Mesenchymal stem cell (in vitro differentiated cells and primary cell): ENCODE measurements around the gene CCDC136.

Experiments used
- DNase-seq: peaks from one replicate; pipeline ENCODE4 v3.0.0-alpha.2; 2013
- H2AFZ ChIP-seq: one replicate; pipeline ENCODE4 v1.6.1; 2013; ENCODE audit warnings: low read depth, mild to moderate bottlenecking, control low read depth, inconsistent platforms, low read length, moderate library complexity
- H2AK5ac ChIP-seq: 2 replicates; pipeline ENCODE4 v1.6.1; 2013; ENCODE audit warnings: low read length, moderate library complexity, mild to moderate bottlenecking, inconsistent platforms; ENCODE audit not compliant: severe bottlenecking
- H2BK120ac ChIP-seq: one replicate; pipeline ENCODE4 v1.6.1; 2013; ENCODE audit warnings: low read depth, mild to moderate bottlenecking, inconsistent platforms, low read length, moderate library complexity
- H2BK12ac ChIP-seq, 2 experiments: one replicate each; pipeline ENCODE4 v1.6.1; 2013; ENCODE audit warnings: inconsistent platforms in 2 of 2, low read length in 2 of 2, mild to moderate bottlenecking in 2 of 2, moderate library complexity in 2 of 2, control low read depth in 1 of 2
- H2BK15ac ChIP-seq: one replicate; pipeline ENCODE4 v1.6.1; 2013; ENCODE audit warnings: mild to moderate bottlenecking, low read depth, inconsistent platforms; ENCODE audit not compliant: poor library complexity, severe bottlenecking
- H2BK5ac ChIP-seq: 2 replicates; pipeline ENCODE4 v1.6.1; 2013; ENCODE audit warnings: low read depth, mild to moderate bottlenecking, low read length, control low read depth, inconsistent platforms; ENCODE audit not compliant: poor library complexity, severe bottlenecking
- H3K14ac ChIP-seq, 2 experiments: one replicate each; pipeline ENCODE4 v1.6.1; 2013; ENCODE audit warnings: inconsistent platforms in 2 of 2, low read length in 2 of 2, control low read depth in 1 of 2, mild to moderate bottlenecking in 1 of 2, moderate library complexity in 1 of 2
- H3K18ac ChIP-seq, 2 experiments: one replicate each; pipeline ENCODE4 v1.6.1; 2013; ENCODE audit warnings: inconsistent platforms in 2 of 2, low read length in 2 of 2, control low read depth in 1 of 2, low read depth in 1 of 2, mild to moderate bottlenecking in 1 of 2
- H3K23ac ChIP-seq, 2 experiments: one replicate each; pipeline ENCODE4 v1.6.1; 2013; ENCODE audit warnings: inconsistent platforms in 2 of 2, low read length in 2 of 2, mild to moderate bottlenecking in 2 of 2, moderate library complexity in 2 of 2, control low read depth in 1 of 2
- H3K27ac ChIP-seq: 2 replicates; pipeline ENCODE4 v1.5.1; 2013; ENCODE audit warnings: mild to moderate bottlenecking, moderate library complexity, low read length, control low read depth, inconsistent platforms; ENCODE audit not compliant: poor library complexity, severe bottlenecking
- H3K27me3 ChIP-seq, 2 experiments: 2 replicates each; pipeline versions ENCODE4 v1.6.1 to v1.7.0; 2013; ENCODE audit warnings: low read length in 2 of 2, mild to moderate bottlenecking in 2 of 2, moderate library complexity in 2 of 2, control low read depth in 1 of 2, inconsistent platforms in 1 of 2; ENCODE audit not compliant: control insufficient read depth in 1 of 2, insufficient read depth in 1 of 2
- H3K36me3 ChIP-seq, 2 experiments: 2 replicates each; pipeline versions ENCODE4 v1.6.1 to v1.7.0; 2013; ENCODE audit warnings: low read length in 2 of 2, control low read depth in 1 of 2, inconsistent platforms in 1 of 2, low read depth in 1 of 2, mild to moderate bottlenecking in 1 of 2; ENCODE audit not compliant: insufficient read depth in 2 of 2, control insufficient read depth in 1 of 2
- H3K4ac ChIP-seq, 2 experiments: one replicate each; pipeline ENCODE4 v1.6.1; 2013; ENCODE audit warnings: inconsistent platforms in 2 of 2, low read length in 2 of 2, mild to moderate bottlenecking in 2 of 2, moderate library complexity in 2 of 2, control low read depth in 1 of 2, low read depth in 1 of 2
- H3K4me1 ChIP-seq: 2 replicates; pipeline ENCODE4 v1.6.1; 2013; ENCODE audit warnings: low read depth, low read length, control low read depth; ENCODE audit not compliant: control insufficient read depth, insufficient read depth
- H3K4me2 ChIP-seq: 2 replicates; pipeline ENCODE4 v1.6.1; 2013; ENCODE audit warnings: low read length, mild to moderate bottlenecking, inconsistent platforms; ENCODE audit not compliant: poor library complexity, severe bottlenecking
- H3K4me3 ChIP-seq, 2 experiments: 2 replicates each; pipeline versions ENCODE4 v1.5.1 to v1.7.0; 2013; ENCODE audit warnings: low read length in 2 of 2, mild to moderate bottlenecking in 2 of 2, control low read depth in 1 of 2, low read depth in 1 of 2; ENCODE audit not compliant: insufficient read depth in 1 of 2
- H3K79me1 ChIP-seq: replicated peaks from 2 replicates; pipeline ENCODE4 v1.6.1; 2013; ENCODE audit warnings: mild to moderate bottlenecking, control low read depth, low read length, inconsistent platforms; ENCODE audit not compliant: poor library complexity, severe bottlenecking
- H3K9ac ChIP-seq: 2 replicates; pipeline ENCODE4 v1.7.0; 2013; ENCODE audit warnings: mild to moderate bottlenecking, low read length, moderate library complexity
- H3K9me3 ChIP-seq: 2 replicates; pipeline ENCODE4 v1.7.0; 2013; ENCODE audit warnings: mild to moderate bottlenecking, low read length; ENCODE audit not compliant: control insufficient read depth
- H4K8ac ChIP-seq: one replicate; pipeline ENCODE4 v1.6.1; 2013; ENCODE audit warnings: inconsistent platforms, mild to moderate bottlenecking, low read length, moderate library complexity
- H4K91ac ChIP-seq: one replicate; pipeline ENCODE4 v1.6.1; 2013; ENCODE audit warnings: mild to moderate bottlenecking, low read length, inconsistent platforms
- WGBS: methylation state at CpG from one replicate; pipeline ENCODE4 v1.1.7; 2013; ENCODE audit warnings: mixed read lengths; 5-methylcytosine and 5-hydroxymethylcytosine counted together

Gene CCDC136

DNA sequence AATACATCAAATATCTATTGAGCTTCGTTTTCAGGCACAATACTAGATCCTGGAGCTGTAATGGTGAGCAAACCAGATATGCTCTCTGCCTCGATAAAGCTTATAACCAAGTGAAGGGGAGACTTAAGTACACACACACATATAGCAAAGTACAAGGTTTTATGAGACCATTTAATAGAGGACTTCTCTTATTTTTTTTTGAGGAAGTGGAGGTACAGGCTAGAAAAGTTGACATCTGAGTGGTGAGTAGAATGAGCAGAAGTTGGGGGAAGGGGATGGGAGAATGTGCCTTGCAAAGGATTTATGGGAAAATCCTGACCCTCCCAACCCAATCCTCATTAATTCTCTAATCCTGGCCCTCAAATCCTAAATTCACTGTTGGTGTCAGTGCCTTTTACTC, 7.7 kb downstream of the CCDC136 start:
- no peak overlapping the region for H2BK5ac ChIP-seq
- H3K79me1 ChIP-seq = no peaks in the 10 kb centered on the region
- no peak overlapping the region for H4K91ac ChIP-seq
- H3K23ac ChIP-seq = no peak overlapping the region
- no peak for DNase-seq
- no peak overlapping the region for H3K4me2 ChIP-seq
- no peak overlapping the region for H3K4ac ChIP-seq
- H2BK120ac ChIP-seq = no peak overlapping the region
- H3K27ac ChIP-seq = no peak overlapping the region
- H3K18ac ChIP-seq = no peak overlapping the region
- H3K4me3 ChIP-seq = no peak overlapping the region
- H2BK12ac ChIP-seq = no peak overlapping the region
- peaks cover under 1% of the 10 kb centered on the region for H3K4me1 ChIP-seq
- no peaks in the 10 kb centered on the region for H3K27me3 ChIP-seq
- H3K36me3 ChIP-seq = peaks cover 2 to 81% of the 10 kb centered on the region in 2 experiments
- H2BK15ac ChIP-seq = no peak overlapping the region
- no peak overlapping the region for H2AK5ac ChIP-seq
- H3K9me3 ChIP-seq = no peaks in the 10 kb centered on the region
- no peak overlapping the region for H3K14ac ChIP-seq
- no peak overlapping the region for H2AFZ ChIP-seq
- no peak overlapping the region for H4K8ac ChIP-seq
- WGBS = no CpG with 5 or more reads among the region's 2 CpGs
- H3K9ac ChIP-seq = no peak overlapping the region

DNA sequence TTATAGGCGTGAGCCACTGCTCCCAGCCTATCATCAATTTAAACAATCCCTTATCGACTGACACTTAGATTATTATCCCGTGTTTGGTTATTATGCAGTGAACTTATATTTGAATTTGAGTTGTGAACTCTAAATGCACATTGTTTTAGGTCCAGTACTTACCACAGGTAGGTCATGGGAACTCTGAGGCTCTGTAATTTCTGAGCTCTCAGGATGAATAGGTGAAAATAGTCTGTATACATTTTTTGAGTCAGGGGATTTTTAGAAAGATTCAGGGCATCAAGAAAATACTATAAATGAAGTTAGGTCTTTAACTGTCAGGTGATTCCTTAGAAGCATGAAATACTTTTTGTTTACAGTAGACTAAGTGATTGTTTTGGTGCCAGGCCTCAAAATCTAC, 8.8 kb downstream of the CCDC136 start:
- no peak overlapping the region for H2AFZ ChIP-seq
- 98% methylated on average over 2 of the region's 3 CpGs for WGBS
- H3K36me3 ChIP-seq = peaks cover 0 to 81% of the 10 kb centered on the region in 2 experiments
- no peak overlapping the region for H4K91ac ChIP-seq
- H3K18ac ChIP-seq = no peak overlapping the region
- H3K14ac ChIP-seq = no peak overlapping the region
- no peak overlapping the region for H3K4me3 ChIP-seq
- no peak overlapping the region for H2BK15ac ChIP-seq
- peaks cover 3% of the 10 kb centered on the region for H3K4me1 ChIP-seq
- H2BK5ac ChIP-seq = no peak overlapping the region
- no peak overlapping the region for H2AK5ac ChIP-seq
- no peak overlapping the region for H4K8ac ChIP-seq
- H2BK120ac ChIP-seq = no peak overlapping the region
- no peak overlapping the region for H3K9ac ChIP-seq
- H2BK12ac ChIP-seq = no peak overlapping the region
- H3K27me3 ChIP-seq = no peaks in the 10 kb centered on the region
- no peaks in the 10 kb centered on the region for H3K79me1 ChIP-seq
- H3K23ac ChIP-seq = no peak overlapping the region
- no peak overlapping the region for H3K4ac ChIP-seq
- no peaks in the 10 kb centered on the region for H3K9me3 ChIP-seq
- no peak for DNase-seq
- H3K27ac ChIP-seq = no peak overlapping the region
- H3K4me2 ChIP-seq = no peak overlapping the region

DNA sequence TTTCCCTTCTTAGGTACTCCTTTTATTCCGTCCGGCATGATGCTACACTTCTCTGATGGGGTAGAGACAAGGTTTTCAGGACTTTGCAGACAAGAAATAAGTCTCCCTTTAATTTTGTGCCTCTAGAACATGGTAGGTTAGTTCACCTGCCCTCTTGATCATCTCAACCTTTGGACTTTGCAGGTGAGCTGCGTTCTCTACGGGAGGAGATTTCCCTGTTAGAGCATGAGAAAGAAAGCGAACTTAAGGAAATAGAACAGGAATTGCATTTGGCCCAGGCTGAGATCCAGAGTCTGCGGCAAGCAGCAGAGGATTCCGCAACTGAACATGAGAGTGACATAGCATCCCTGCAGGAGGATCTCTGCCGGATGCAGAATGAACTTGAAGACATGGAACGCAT, 9.2 kb downstream of the CCDC136 start:
- no peak overlapping the region for H2AK5ac ChIP-seq
- H2BK15ac ChIP-seq = no peak overlapping the region
- no peak overlapping the region for H2BK5ac ChIP-seq
- H2BK12ac ChIP-seq = no peak overlapping the region
- DNase-seq = no peak
- H4K91ac ChIP-seq = no peak overlapping the region
- peaks cover 3 to 84% of the 10 kb centered on the region in 2 experiments for H3K36me3 ChIP-seq
- no peak overlapping the region for H2AFZ ChIP-seq
- WGBS = 98% methylated on average over 8 of the region's 9 CpGs
- H3K4me1 ChIP-seq = peaks cover 3% of the 10 kb centered on the region
- no peak overlapping the region for H3K18ac ChIP-seq
- H3K9ac ChIP-seq = no peak overlapping the region
- H4K8ac ChIP-seq = no peak overlapping the region
- H3K27me3 ChIP-seq = no peaks in the 10 kb centered on the region
- H3K27ac ChIP-seq = no peak overlapping the region
- no peak overlapping the region for H3K4ac ChIP-seq
- no peak overlapping the region for H2BK120ac ChIP-seq
- no peaks in the 10 kb centered on the region for H3K9me3 ChIP-seq
- no peak overlapping the region for H3K4me2 ChIP-seq
- H3K23ac ChIP-seq = no peak overlapping the region
- H3K79me1 ChIP-seq = no peaks in the 10 kb centered on the region
- no peak overlapping the region for H3K4me3 ChIP-seq
- H3K14ac ChIP-seq = no peak overlapping the region

DNA sequence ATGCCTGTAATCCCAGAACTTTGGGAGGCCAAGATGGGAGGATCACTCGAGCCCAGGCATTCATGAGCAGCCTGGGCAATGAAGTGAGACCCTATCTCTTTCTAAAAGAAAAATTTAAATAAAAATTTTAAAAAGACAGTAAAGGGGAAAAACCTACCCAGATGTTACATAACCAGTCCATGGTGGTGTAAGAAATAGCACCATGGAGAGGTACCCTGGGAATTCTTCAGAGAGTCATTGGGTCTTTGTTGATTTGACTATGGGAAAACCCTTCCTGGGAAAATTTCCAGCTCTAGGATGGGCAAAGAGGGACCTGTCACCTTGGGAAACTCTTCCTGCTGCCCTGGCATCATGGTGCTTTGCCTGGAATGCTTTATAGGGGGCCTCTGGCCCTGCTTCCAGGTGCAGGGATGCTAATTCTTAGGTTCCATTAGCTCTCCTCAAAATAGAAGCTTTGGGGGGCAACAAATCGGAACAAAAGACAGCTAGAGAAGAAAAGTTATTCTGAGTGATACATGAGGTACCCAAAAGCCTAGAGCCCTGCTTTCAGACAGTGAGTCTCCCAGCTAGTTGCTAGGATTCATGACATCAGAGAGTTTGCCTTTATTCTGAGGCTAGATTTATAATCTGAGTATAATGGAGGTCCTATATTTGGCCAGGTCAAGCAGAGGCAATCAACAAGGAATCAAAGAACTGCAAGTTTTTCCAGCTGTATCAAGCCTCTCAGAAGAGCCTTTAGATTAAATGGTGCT, 10.1 kb downstream of the CCDC136 start:
- H3K9ac ChIP-seq = no peak overlapping the region
- no peaks in the 10 kb centered on the region for H3K79me1 ChIP-seq
- H2AK5ac ChIP-seq = no peak overlapping the region
- no peak overlapping the region for H4K8ac ChIP-seq
- no peak overlapping the region for H3K4me2 ChIP-seq
- H3K36me3 ChIP-seq = peaks cover 3 to 90% of the 10 kb centered on the region in 2 experiments
- 96% methylated on average over 1 of the region's 2 CpGs for WGBS
- H2BK5ac ChIP-seq = no peak overlapping the region
- H3K4ac ChIP-seq = no peak overlapping the region
- no peak overlapping the region for H2AFZ ChIP-seq
- H2BK12ac ChIP-seq = no peak overlapping the region
- no peak overlapping the region for H3K14ac ChIP-seq
- H3K27ac ChIP-seq = no peak overlapping the region
- H3K27me3 ChIP-seq = no peaks in the 10 kb centered on the region
- no peak overlapping the region for H3K4me3 ChIP-seq
- H3K4me1 ChIP-seq = peaks cover 3% of the 10 kb centered on the region
- H3K9me3 ChIP-seq = no peaks in the 10 kb centered on the region
- no peak overlapping the region for H2BK15ac ChIP-seq
- DNase-seq = no peak
- no peak overlapping the region for H4K91ac ChIP-seq
- H3K18ac ChIP-seq = no peak overlapping the region
- H2BK120ac ChIP-seq = no peak overlapping the region
- H3K23ac ChIP-seq = no peak overlapping the region
